ENCODE data around the gene PRKCB.
A peak's percentile ranks its signal among the peaks of the same experiment; 100 is the strongest.
"Not testable (repeated sequence)": the region's sequence is repeated elsewhere in the genome, so short reads cannot be mapped to it uniquely, and the experiment has no call there.

PRKCB gene

DNA sequence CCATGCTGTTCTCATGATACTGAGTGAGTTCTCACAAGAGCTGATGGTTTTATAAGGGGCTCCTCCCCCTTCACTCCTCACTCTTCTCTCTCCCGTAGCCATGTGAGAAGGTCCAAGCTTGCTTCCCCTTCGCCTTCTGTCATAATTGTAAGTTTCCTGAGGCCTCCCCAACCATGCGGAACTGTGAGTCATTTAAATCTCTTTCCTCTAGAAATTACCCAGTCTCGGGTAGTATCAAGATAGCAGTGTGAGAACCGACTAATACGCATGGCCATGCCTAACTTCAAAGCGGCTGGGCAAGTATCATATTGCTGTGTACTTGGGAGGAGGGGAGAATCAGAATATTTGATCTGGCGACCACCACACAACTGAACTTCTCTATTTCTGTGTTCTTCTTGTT is 88.3 kb downstream of the PRKCB start:
- Mint-ChIP-seq H3K36me3 (ENCODE audit: low read depth) (no peaks in the 10 kb centered on the region), H3K4me3 (no peak overlapping the region), H3K27ac (peak overlapping the region; percentile 73), H3K4me1 (peaks cover 5% of the 10 kb centered on the region), H3K27me3 (ENCODE audit: low read depth, poor library complexity) (peaks cover 12% of the 10 kb centered on the region), H3K9me3 (no peaks in the 10 kb centered on the region)
- no peak for DNase-seq
- TF ChIP-seq, protein P1, sequence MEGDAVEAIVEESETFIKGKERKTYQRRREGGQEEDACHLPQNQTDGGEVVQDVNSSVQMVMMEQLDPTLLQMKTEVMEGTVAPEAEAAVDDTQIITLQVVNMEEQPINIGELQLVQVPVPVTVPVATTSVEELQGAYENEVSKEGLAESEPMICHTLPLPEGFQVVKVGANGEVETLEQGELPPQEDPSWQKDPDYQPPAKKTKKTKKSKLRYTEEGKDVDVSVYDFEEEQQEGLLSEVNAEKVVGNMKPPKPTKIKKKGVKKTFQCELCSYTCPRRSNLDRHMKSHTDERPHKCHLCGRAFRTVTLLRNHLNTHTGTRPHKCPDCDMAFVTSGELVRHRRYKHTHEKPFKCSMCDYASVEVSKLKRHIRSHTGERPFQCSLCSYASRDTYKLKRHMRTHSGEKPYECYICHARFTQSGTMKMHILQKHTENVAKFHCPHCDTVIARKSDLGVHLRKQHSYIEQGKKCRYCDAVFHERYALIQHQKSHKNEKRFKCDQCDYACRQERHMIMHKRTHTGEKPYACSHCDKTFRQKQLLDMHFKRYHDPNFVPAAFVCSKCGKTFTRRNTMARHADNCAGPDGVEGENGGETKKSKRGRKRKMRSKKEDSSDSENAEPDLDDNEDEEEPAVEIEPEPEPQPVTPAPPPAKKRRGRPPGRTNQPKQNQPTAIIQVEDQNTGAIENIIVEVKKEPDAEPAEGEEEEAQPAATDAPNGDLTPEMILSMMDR (IDR thresholded peaks at IDR 0.05), result no peak

DNA sequence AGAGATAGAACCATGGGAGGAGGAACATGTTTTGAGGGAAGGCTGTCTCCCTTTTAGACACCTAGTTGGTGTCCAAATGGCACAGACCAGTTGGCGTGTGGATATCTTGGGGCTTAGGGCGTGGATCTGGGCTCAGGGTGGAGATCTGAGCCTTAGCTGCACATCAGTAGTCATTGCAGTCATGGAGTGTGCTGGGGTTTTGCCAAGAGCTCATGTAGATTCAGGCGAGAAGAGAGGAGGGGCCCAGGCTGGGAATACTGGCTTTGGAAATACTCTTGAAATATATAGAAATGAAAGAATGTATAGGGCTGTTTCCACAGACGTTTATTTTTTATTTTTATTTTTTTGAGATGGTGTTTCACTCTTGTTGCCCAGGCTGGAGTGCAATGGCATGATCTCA is 92.0 kb downstream of the PRKCB start:
- TF ChIP-seq, protein P1 (IDR thresholded peaks at IDR 0.05), result no peak
- Mint-ChIP-seq H3K27me3 (ENCODE audit: low read depth, poor library complexity) (peaks cover 20% of the 10 kb centered on the region), H3K27ac (no peak overlapping the region), H3K9me3 (no peaks in the 10 kb centered on the region), H3K36me3 (ENCODE audit: low read depth) (no peaks in the 10 kb centered on the region), H3K4me3 (no peak overlapping the region), H3K4me1 (peaks cover 5% of the 10 kb centered on the region)
- DNase-seq, result no peak

DNA sequence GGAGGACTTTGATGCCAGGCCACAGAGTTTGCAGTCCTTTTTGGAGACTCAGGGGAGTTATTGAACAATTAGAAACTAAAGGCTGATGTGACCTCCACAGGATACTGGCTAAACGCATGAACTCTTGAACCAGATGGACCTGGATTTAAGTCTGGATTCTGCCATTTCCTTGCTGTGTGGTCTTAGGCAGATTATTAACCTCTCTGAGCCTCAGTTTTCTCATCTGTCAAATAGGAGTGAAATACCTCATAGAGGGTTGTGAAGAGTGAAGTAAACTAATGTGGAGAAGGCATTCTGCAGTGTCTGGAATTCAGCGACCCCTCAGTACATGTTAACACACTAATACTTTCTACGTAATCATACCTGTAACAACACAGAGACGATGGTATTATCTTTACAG is 93.5 kb downstream of the PRKCB start:
- H3K27ac Mint-ChIP-seq, result no peak overlapping the region
- no peaks in the 10 kb centered on the region for H3K9me3 Mint-ChIP-seq
- peaks cover 1% of the 10 kb centered on the region for H3K4me1 Mint-ChIP-seq
- peaks cover 27% of the 10 kb centered on the region for H3K27me3 Mint-ChIP-seq (ENCODE audit: low read depth, poor library complexity)
- H3K36me3 Mint-ChIP-seq (ENCODE audit: low read depth), result no peaks in the 10 kb centered on the region
- no peak for DNase-seq
- no peak overlapping the region for H3K4me3 Mint-ChIP-seq
- TF ChIP-seq, protein P1 (IDR thresholded peaks at IDR 0.05), result no peak

DNA sequence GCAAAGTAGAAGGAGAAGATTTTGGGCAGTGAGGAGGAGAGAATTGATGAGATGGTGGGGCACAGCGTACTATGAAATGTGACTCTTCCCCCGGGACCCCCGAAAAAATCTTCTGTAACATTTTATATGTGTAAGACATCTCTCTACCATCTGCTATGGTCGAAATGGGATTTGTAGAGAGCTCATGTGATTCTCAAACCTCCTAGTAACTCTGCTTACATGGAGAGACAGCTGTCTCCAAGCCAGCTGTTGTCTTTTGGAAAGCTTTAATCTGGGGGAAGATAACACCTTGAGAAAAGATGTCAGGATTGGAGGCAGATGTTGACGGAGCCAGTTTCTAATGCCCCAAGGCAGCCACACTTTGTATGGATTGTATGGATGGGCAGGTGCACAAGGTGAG is 94.1 kb downstream of the PRKCB start:
- TF ChIP-seq, protein P1 (IDR thresholded peaks at IDR 0.05), result no peak

DNA sequence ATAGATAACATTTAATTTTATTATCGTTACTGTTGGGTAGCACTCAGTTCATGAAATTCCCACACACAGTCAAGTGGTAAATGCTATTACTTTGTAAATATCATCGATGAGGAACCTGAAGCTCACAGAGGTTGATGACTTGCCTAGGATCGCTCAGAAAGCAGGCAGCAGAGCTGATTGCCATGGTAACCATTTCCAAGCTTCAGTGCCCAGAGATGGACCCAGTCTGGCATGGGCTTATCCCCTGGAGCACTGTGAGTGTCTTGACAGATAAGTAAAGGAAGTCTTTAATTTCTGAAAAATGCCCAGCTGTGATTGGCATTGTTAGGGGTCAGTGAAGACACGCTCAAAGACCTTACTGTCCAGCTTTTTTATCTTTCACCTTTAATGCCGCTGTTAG is 95.0 kb downstream of the PRKCB start:
- no peaks in the 10 kb centered on the region for H3K4me1 Mint-ChIP-seq

More for the DNA sequence above, 94.1 kb downstream of the PRKCB start:
- Mint-ChIP-seq H3K4me3 (no peak overlapping the region), H3K27ac (no peak overlapping the region), H3K27me3 (ENCODE audit: low read depth, poor library complexity) (peaks cover 33% of the 10 kb centered on the region), H3K4me1 (no peaks in the 10 kb centered on the region), H3K36me3 (ENCODE audit: low read depth) (no peaks in the 10 kb centered on the region), H3K9me3 (no peaks in the 10 kb centered on the region)
- DNase-seq, result no peak

DNA sequence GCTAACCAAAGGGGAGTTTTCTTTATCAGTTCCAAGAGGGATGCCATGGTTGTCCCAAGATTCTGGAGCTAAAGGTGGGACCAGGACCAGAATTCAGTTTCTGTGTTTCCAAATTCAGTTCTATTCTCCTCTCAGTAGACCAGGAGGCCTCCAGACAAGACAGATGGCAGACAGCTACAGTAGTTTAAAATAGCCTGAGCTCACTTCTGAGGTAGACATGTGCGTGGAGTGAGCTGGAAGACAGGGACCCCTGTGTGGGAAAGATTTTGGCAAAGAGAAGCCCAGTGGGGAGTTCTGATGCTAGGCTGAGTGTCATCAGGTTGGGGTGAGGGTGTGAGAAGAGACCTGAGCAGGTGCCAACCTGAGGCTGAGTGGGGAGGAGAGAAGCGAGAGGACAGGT is 95.4 kb downstream of the PRKCB start:
- Mint-ChIP-seq H3K27ac (no peak overlapping the region), H3K9me3 (no peaks in the 10 kb centered on the region), H3K36me3 (ENCODE audit: low read depth) (no peaks in the 10 kb centered on the region), H3K27me3 (ENCODE audit: low read depth, poor library complexity) (peaks cover 39% of the 10 kb centered on the region), H3K4me1 (no peaks in the 10 kb centered on the region), H3K4me3 (no peak overlapping the region)
- TF ChIP-seq, protein P1 (IDR thresholded peaks at IDR 0.05), result no peak
- DNase-seq, result no peak

More for the DNA sequence above, 95.0 kb downstream of the PRKCB start:
- TF ChIP-seq, protein P1 (IDR thresholded peaks at IDR 0.05), result no peak
- Mint-ChIP-seq H3K4me3 (no peak overlapping the region), H3K27me3 (ENCODE audit: low read depth, poor library complexity) (peaks cover 39% of the 10 kb centered on the region), H3K36me3 (ENCODE audit: low read depth) (no peaks in the 10 kb centered on the region), H3K27ac (no peak overlapping the region), H3K9me3 (no peaks in the 10 kb centered on the region)
- DNase-seq, result no peak

DNA sequence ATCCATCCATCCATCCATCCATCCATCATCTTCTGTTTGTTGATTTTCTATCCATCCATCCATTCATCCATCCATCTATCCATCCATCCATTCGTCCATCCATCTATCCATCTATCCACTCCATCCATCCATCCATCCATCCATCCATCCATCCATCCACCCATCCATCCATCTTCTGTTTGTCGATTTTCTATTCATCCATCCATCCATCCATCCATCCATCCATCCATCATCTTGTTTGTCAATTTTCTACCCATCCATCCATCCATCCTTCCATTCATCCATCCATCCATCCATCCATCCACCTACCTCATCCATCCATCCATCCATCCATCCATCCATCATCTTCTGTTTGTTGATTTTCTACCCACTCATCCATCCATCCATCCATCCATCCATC is 97.9 kb downstream of the PRKCB start:
- H3K4me1 Mint-ChIP-seq; DNase-seq; H3K9me3 Mint-ChIP-seq; H3K4me3 Mint-ChIP-seq; H3K27ac Mint-ChIP-seq; H3K36me3 Mint-ChIP-seq (ENCODE audit: low read depth): not testable (repeated sequence)
- peaks cover 46% of the 10 kb centered on the region for H3K27me3 Mint-ChIP-seq (ENCODE audit: low read depth, poor library complexity)
